ENCODE results near the gene CDC123. TPM values are rescaled to one million over a fixed set of nuclear protein-coding genes. Genes with fewer than 3 reads are reported as not detected.
"Not testable (repeated sequence)": the region's sequence is repeated elsewhere in the genome, so short reads cannot be mapped to it uniquely, and the experiment has no call there.

CDC123 gene
- polyA plus RNA-seq, 1 experiment, result 122 TPM

- Histone ChIP-seq H3K27me3 (ENCODE audit: control insufficient read depth, insufficient read depth, low read length) (no peaks in the 10 kb centered on the region), H3K4me3 (ENCODE audit: low read depth, low read length) (no peak overlapping the region), H3K36me3 (ENCODE audit: control insufficient read depth, insufficient read depth, low read length) (peaks cover 3% of the 10 kb centered on the region)
- no peak for TF ChIP-seq CTCF (IDR thresholded peaks at IDR 0.05; ENCODE audit: insufficient read depth, low read depth, low read length)
- no peak for DNase-seq (ENCODE audit: low read depth)
- POLR2A ChIA-PET, result no interaction called here
- CTCF ChIA-PET, result interaction anchor here (2.1 kb wide), 1 partner anchor 24 kb away, joined by 6 read pairs; no protein-coding TSS in a partner anchor
Observed at GRCh38 chr10:12238821-12239220, 42.8 kb downstream of the CDC123 start.

DNA sequence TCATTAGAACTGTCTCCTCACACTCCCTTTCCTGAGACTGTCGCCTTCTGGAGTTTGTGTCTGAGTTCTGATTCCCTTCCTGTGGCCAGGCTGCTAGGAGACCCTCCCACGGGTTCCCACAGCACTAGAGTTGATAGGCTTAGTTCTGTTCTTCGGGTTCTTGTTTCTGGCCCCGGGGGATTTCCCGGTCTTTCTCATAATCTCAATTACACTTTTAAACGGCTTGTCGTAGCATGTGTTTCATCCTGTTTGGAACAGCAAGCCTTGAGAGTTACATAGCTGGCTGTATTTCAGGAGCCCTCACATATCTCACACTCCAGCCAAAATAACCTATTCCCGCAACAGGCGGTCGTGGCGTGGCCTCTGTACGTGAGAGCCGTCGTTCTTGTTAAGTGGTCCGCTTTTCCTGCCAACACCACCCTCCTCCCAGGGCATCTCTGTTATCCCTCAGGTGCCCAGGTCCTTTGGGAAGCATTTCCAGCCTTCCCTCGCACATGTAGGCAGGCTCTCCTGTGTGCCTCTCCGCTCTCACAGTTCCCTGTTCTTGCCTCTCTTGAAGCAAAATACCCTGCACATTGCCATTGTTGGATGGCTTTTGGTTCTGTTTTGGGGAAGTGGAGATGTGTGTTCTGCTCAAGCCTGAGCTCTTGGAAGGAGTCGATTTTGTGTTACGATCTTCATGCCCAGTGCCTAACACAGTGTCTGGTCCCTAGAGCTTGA lies 46.0 kb downstream of the CDC123 start:
- H3K4me3 ChIP-seq (ENCODE audit: low read depth, low read length), result no peak overlapping the region
- peaks cover 8% of the 10 kb centered on the region for H3K36me3 ChIP-seq (ENCODE audit: control insufficient read depth, insufficient read depth, low read length)
- DNase-seq (ENCODE audit: low read depth), result no peak
- ChIA-PET CTCF (interaction anchor here (1.2 to 1.5 kb wide), 2 partner anchors 23 to 27 kb away, joined by 3 to 7 read pairs; no protein-coding TSS in a partner anchor), POLR2A (no interaction called here)
- no peaks in the 10 kb centered on the region for H3K27me3 ChIP-seq (ENCODE audit: control insufficient read depth, insufficient read depth, low read length)
- TF ChIP-seq CTCF (IDR thresholded peaks at IDR 0.05; ENCODE audit: insufficient read depth, low read depth, low read length), result no peak

DNA sequence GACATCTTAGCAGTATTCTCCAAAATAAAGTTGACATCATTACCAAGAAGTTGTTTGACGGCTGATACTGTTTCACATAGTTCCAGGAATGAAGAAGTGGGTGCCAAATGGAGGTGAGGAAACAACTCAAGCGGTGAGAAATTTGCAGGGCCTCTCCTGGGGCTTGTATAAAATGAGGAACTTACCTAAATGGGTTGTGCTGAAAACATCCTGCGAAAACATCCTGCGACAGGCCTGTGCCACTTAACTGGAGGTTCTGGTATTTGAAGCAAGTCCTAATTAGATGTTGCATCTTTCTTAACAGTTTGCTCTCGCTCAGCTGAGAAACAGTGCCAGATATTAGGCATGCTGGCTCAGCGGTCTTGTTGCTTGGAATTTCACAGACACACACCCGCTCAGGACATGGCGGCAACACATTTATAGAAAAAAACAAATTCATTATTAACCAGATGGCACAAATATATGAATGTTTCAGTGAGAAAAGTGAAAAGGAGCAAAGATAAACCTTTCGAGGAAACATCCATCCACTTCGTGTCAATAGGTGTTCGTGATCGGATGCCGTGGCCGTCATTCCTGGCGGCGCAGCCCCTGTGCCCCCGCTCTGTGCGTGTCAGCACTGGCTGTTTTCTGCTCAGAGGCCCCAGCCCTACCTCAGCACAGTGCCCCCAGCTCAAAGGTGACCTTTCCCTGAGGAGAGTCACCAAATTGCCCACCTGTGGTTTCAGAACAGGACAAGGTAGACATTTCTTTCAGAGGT lies 48.1 kb downstream of the CDC123 start:
- Histone ChIP-seq H3K4me3 (ENCODE audit: low read depth, low read length) (no peak overlapping the region), H3K36me3 (ENCODE audit: control insufficient read depth, insufficient read depth, low read length) (peaks cover 9% of the 10 kb centered on the region), H3K27me3 (ENCODE audit: control insufficient read depth, insufficient read depth, low read length) (no peaks in the 10 kb centered on the region)
- no peak for DNase-seq (ENCODE audit: low read depth)
- ChIA-PET POLR2A (no interaction called here), CTCF (no interaction called here)
- no peak for TF ChIP-seq CTCF (IDR thresholded peaks at IDR 0.05; ENCODE audit: insufficient read depth, low read depth, low read length)

DNA sequence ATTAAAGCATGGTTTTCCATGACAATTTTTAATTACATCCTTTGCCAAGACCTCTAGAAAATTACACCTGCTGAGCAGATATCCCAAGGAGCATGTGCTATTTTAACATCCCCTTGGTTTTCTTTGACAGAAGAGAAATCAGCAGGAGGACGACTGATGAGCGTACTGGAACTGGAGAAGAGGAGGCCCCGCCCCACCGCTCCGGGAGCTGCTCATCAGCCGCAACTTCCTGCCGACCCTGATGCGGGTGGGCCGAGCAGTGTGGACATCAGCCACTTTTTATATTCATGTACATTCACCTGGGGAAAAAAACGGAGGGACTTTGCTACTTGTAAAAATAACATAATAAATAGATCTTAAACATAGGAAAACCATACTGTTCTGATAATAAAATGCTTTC lies 54.2 kb downstream of the CDC123 start:
- peaks cover 5% of the 10 kb centered on the region for H3K36me3 ChIP-seq (ENCODE audit: control insufficient read depth, insufficient read depth, low read length)
- ChIA-PET CTCF (interaction anchor here (1.3 kb wide), 1 partner anchor 462 kb away, joined by 7 read pairs; no protein-coding TSS in a partner anchor), POLR2A (no interaction called here)
- DNase-seq (ENCODE audit: low read depth), result no peak
- H3K27me3 ChIP-seq (ENCODE audit: control insufficient read depth, insufficient read depth, low read length), result no peaks in the 10 kb centered on the region
- no peak overlapping the region for H3K4me3 ChIP-seq (ENCODE audit: low read depth, low read length)
- no peak for TF ChIP-seq CTCF (IDR thresholded peaks at IDR 0.05; ENCODE audit: insufficient read depth, low read depth, low read length)

- DNase-seq (ENCODE audit: low read depth); H3K36me3 ChIP-seq (ENCODE audit: control insufficient read depth, insufficient read depth, low read length); H3K27me3 ChIP-seq (ENCODE audit: control insufficient read depth, insufficient read depth, low read length); H3K4me3 ChIP-seq (ENCODE audit: low read depth, low read length); POLR2A ChIA-PET: not testable (repeated sequence)
- CTCF ChIA-PET, result interaction anchor here (1.3 kb wide), 1 partner anchor 461 kb away, joined by 7 read pairs; no protein-coding TSS in a partner anchor
Observed at GRCh38 chr10:12250702-12251101, 54.7 kb downstream of the CDC123 start.

Data from BJ (cell line).